Measurements from ENCODE around the gene CADM1.

- TF ChIP-seq CTCF (conservative IDR thresholded peaks at IDR 0.05; ENCODE audit: low read depth, low read length) (no peak), EZH2 (IDR thresholded peaks at IDR 0.05; ENCODE audit: borderline replicate concordance, low read depth, low read length, poor library complexity, severe bottlenecking) (no peak)
Measured at GRCh38 chr11:115206365-115207022, 297.7 kb downstream of the CADM1 start.
